HG03025 (cell line): ENCODE results near the gene LEFTY2.
"Not testable (repeated sequence)": the region's sequence is repeated elsewhere in the genome, so short reads cannot be mapped to it uniquely, and the experiment has no call there.

ENCODE experiments used
- ATAC-seq: cut with Tn5 transposase; IDR thresholded peaks from one replicate; pipeline ENCODE4 v1.9.1; 2021; ENCODE audit warnings: mild to moderate bottlenecking, moderate library complexity; ENCODE audit not compliant: unreplicated experiment, low FRiP score

The LEFTY2 gene

GRCh38 chr1:225933072-225933471, 7.9 kb downstream of the LEFTY2 start:
- ATAC-seq = no peak

GRCh38 chr1:225931270-225932136, 9.5 kb downstream of the LEFTY2 start:
- ATAC-seq = no peak

- ATAC-seq = no peak
These were observed 10.5 kb downstream of the LEFTY2 start for GRCh38 chr1:225930566-225930965.

- ATAC-seq = not testable (repeated sequence)
These were observed 11.6 kb downstream of the LEFTY2 start for GRCh38 chr1:225929462-225929861.

GRCh38 chr1:225928186-225929175, 12.5 kb downstream of the LEFTY2 start:
- no peak for ATAC-seq

GRCh38 chr1:225926551-225927113, 14.4 kb downstream of the LEFTY2 start:
- no peak for ATAC-seq

GRCh38 chr1:225923692-225924555, 17.1 kb downstream of the LEFTY2 start, which contains the start of gene PYCR2:
Gene PYCR2, minus strand, starts transcription at chr1:225924250. Its CDS starts 140 bp downstream, at chr1:225924110.
- ATAC-seq = peak; percentile 98

- no peak for ATAC-seq
These were observed 17.7 kb downstream of the LEFTY2 start for GRCh38 chr1:225923381-225923691.

GRCh38 chr1:225921734-225922709, 19.0 kb downstream of the LEFTY2 start:
- no peak for ATAC-seq

- ATAC-seq = no peak
These were observed 21.1 kb downstream of the LEFTY2 start for GRCh38 chr1:225919906-225920305.

- ATAC-seq = no peak
These were observed 22.7 kb downstream of the LEFTY2 start for GRCh38 chr1:225918280-225918679.

- ATAC-seq = no peak
These were observed 23.5 kb downstream of the LEFTY2 start for GRCh38 chr1:225917536-225917935.

GRCh38 chr1:225917101-225917500, 23.9 kb downstream of the LEFTY2 start:
- no peak for ATAC-seq

GRCh38 chr1:225915538-225915991, 25.5 kb downstream of the LEFTY2 start:
- no peak for ATAC-seq

GRCh38 chr1:225914947-225915346, 26.1 kb downstream of the LEFTY2 start:
- no peak for ATAC-seq

- ATAC-seq = no peak
These were observed 26.6 kb downstream of the LEFTY2 start for GRCh38 chr1:225914391-225914790.

GRCh38 chr1:225911191-225912130, 29.6 kb downstream of the LEFTY2 start:
- no peak for ATAC-seq

GRCh38 chr1:225909477-225909876, 31.5 kb downstream of the LEFTY2 start:
- no peak for ATAC-seq
